ENCODE results near the gene SAMD4B.
A peak's percentile ranks its signal among the peaks of the same experiment; 100 is the strongest.

Gene SAMD4B

DNA sequence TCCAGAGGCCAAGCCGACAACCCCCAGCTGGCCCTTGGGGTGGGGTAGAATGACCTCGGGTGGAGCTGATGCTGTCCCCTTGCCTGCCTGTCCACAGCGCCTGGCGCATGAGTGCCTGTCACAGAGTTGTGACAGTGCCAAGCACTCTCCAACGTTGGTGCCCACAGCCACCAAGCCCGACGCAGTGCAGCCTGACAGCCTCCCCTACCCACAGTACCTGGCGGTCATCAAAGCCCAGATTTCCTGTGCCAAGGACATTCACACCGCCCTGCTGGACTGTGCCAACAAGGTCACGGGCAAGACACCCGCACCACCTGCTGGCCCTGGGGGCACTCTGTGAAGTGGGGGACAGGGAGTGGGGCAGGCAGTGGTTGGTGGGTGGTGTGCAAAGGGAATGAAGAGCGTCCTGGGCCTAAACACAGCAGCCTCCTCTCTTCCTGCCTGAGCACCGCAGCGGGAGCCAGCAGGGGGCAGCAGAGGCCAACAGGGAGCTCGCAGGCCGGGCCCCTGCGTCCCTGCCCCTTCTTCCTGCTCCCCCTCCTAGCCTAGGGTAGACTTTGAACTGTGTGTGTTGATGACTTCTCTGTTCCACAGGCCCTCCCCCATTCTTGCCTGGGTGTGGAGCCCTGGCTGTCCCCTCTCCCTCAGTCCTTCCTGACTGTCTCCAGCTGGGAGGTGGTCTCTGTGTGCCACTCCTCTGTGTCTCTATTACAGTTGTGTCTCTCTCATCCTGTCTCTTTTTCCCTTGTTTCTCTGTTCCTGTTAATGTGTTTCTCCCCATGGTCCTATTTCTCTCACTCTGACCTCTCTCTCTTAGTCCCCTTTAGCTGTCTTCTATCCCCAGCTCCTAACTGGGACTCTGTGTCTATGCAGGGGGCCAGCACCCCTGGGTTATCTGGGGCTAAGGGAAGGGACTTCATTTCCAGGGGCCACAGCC is 55.4 kb downstream of the SAMD4B start:
- DNase-seq: peak; percentile 57

GRCh38 chr19:39398297-39398864 is 56.2 kb downstream of the SAMD4B start:
- no peak for DNase-seq

DNA sequence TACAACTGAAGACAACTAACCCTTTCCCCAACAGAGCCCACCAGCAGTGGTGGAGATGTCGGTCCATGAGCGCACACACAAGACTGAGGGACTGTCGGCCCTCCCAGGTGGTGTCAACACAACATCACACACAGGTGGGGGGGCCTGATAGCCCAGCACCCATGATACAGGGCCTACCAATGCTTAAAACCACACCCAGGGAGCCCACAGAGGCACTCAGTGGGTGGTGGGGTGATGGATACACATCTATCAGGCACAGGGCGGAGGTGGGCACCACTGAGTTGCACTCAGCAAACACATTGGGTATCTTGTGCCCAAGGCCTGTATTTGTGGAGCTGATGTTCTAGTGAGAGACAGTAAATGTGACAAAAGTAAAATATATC is 57.4 kb downstream of the SAMD4B start:
- no peak for DNase-seq

- DNase-seq: no peak
These were observed 57.8 kb downstream of the SAMD4B start for GRCh38 chr19:39400061-39400460.

DNA sequence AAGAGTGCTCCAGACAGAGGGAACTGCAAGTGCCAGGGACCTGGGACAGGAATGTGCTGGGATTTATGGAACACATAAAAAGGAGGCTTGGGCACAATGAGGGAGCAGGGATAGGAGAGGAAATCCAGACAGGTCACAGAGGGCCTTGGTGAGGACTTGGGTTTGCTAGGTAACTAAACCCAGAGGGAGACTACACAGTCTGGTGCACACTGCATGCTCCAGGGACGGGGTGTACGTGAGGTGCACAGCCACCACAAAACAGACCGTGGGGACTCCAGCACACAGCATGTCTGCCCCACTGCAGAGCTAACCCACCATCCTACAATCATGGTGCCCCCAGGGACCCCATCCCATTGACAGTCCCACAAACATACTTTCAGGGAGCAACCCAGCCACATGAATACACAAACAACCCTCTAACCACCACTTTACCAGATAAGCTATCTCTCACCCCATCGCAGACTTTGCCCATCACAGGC is 58.9 kb downstream of the SAMD4B start:
- no peak for DNase-seq

DNA sequence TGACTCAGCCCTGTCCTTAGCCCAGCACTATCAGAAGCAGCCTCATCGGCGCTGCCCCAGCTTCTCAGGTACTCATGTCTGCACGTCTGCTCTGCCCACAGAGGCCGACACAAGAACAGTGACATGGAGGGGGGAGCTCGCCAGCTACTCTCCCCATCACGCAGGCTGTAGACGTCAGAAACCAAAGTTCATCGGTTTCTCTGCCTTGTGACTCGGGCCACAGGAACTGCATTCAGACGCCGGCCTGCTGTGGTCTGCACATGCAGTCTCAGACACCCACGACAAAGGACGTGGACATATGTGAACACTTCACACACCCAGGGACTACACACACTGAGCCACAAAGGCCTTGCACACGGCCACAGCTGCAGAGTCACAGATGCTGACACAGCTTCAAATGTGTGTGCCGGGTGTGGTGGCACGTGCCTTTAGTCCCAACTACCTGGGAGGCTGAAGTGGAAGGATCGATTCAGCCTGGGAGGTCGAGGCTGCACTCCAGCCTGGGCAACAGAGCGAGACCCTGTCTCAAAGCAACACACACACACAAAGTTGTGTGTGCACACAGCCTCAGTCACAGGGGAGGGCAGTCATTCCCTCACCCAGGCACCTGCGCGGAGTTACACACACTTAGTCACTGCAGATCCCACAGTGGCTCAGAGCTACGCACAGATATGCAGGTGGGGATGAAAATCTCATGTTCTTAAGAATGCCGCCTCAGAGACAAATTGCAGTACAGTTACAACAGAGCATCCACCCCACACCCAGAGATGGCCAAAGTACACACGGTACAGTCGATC is 59.5 kb downstream of the SAMD4B start:
- DNase-seq: no peak

DNA sequence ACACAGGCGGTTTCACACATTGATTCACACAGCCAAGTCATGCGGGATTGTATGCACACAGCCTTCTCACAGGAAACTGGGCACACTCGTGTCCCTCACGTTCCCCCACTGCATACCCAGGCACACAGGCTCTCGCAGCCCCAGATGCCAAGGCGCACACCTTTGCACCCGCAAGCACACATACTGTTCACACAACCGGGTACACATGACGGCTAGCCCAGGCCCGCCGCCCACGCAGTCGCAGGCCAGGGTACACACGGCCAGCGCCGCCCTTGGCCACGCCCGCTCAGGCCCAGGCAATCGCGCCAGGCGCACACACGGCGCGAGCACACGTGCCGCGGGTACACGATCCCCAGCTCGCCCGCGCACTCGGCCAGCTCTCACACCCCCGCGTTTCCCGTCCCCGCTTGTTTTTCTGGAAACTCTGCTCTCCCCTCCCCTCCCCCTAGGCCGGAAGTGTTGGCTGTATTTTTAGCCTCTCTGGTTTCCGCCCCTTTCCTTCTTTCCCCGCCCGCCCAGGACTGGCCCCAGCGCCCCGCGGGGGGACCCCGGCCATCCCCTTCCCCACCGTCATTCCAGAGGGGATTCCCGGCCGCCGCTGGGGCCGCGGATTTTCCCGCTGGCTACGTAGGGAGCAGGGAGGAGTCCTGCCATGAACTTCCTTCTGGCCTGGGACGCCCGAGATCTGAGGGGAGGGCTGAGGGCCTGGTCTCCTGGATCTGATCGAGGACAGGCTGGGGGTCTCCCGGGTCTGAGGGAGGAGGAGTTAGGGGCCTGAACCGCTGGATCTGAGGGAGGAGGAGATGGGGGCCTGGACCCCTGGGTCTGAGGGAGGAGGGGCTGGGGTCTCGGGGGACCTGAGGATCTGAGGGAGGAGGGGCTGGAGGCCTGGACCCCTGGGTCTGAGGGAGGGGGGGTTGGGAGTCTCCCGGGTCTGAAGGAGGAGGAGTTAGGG is 60.4 kb downstream of the SAMD4B start:
- DNase-seq: peak; percentile 48

DNA sequence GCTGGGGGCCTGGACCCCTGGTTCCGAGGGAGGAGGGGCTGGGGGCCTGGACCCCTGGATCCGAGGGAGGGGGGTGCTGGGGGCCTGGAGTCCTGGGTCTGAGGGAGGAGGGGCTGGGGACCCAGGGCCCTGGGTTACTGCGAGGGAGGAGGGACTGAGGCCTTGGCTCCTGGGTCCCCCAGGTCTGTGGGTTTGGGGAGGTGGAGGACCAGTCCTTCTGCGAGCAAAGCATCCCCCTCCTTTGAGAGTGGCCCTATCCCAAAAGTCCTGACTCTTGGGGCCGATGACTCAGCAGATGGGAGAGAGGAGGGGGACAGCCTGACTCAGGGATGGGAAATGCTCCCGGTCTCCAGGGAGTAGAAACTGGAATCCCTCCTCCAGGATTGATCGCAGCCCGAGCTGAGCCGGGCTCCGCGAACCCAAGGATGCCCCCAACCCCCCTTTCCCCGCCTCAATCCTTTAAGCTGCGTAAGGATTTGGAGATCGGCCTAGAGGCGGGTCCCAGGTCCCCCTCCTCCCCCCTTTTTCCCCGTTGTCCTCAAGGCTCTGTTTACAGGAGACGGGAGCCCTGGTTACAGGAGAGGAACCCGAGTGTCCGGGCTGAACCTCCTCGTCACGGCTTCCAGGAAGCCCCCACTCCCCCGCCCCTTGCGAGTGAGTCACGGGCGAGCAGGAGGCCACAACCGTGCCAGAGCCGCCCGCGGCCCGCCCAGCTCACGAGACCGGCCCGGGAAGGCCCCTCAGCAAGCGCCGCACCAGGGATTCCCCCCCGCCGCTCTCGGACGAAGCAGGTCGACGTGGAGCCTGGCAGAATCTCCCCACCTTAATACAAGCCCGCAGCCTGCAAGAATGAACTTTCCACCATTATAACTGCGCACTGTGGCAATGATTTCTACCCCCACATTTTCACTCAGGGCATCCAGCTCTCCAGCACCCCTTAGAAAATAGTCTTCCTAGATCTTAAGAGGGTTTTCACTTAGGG is 61.4 kb downstream of the SAMD4B start:
- no peak for DNase-seq

DNA sequence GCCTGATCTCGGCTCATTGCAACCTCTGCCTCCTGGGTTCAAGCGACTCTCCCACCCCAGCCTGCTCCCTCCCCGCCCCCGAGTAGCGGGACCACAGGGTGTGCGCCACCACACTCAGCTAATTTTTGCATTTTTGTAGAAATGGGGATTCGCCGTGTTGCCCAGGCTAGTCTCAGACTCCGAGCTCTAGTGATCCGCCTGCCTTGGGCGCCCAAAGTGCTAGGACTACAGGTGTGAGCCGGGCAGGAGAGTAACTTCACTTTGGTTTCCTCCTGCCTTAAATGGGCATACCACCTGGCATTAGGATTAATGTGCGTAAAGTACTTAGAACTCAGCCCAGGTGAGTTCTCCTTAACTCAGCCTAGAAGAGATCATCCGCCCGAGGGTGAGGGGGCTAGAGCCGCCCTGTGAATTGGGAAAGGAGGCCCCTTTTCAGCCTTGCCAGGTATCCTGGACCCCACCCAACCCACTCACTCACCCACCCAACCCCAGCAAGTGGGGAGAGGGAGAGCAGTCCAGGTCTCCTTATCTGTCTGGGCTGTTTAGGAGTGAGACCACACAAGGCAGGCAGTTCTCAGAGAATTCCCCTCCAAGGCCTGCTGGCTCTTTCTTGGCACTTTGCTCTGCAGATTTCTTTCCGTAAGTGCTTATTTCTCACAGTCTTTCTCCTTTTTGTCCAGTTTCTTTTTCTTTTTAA is 63.2 kb downstream of the SAMD4B start:
- no peak for DNase-seq

GRCh38 chr19:39405958-39406655 is 63.9 kb downstream of the SAMD4B start:
- no peak for DNase-seq

DNA sequence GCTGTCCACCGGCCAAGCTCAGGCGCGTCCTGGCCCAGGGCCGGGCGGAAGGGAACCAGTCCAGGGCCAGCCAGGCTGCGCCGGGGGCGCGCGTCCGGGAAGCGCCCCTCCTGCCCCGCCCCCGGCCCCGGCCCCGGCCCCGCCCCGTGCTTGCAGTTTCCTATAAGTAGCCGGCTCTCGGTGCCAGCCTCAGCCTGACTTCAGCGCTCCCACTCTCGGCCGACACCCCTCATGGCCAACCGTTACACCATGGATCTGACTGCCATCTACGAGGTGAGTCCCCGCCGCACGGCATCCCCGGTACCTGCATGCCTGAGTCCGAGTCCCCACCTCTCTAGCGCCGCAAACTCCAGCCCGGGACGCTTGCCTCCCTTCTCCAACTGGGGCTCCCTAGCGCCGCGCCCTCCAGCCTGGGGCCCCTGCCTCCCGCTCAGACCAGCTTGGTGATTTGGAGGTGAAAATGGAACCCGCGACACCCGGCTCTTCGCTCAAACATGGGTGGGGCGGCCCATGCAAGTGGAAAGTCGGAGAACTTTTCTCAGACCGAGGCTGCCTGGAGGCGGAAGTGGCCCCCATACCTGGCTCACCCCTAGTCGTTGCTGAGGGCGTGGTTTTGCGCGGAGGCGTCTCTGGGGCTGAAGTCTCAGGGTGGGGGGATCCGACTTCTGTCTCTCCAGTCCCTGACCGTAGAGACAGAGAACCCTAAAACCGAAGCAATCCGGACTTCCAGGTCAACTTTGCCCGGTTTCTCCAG is 64.6 kb downstream of the SAMD4B start, which contains the start of gene ZFP36:
TSS of gene ZFP36 (plus strand) at position 192 of the 754 bp plus-strand sequence. CDS start at position 250, 58 bp downstream.
- no peak for DNase-seq

GRCh38 chr19:39407410-39407659 is 65.1 kb downstream of the SAMD4B start:
- DNase-seq: no peak

DNA sequence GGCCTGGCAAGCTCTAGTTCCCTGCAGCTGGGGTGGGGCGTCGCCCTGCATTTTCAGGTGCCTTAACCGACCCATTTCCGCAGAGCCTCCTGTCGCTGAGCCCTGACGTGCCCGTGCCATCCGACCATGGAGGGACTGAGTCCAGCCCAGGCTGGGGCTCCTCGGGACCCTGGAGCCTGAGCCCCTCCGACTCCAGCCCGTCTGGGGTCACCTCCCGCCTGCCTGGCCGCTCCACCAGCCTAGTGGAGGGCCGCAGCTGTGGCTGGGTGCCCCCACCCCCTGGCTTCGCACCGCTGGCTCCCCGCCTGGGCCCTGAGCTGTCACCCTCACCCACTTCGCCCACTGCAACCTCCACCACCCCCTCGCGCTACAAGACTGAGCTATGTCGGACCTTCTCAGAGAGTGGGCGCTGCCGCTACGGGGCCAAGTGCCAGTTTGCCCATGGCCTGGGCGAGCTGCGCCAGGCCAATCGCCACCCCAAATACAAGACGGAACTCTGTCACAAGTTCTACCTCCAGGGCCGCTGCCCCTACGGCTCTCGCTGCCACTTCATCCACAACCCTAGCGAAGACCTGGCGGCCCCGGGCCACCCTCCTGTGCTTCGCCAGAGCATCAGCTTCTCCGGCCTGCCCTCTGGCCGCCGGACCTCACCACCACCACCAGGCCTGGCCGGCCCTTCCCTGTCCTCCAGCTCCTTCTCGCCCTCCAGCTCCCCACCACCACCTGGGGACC is 65.6 kb downstream of the SAMD4B start:
- no peak for DNase-seq

GRCh38 chr19:39408392-39409207 is 66.4 kb downstream of the SAMD4B start:
- DNase-seq: peak; percentile 40

- DNase-seq: peak; percentile 83
These were observed 67.2 kb downstream of the SAMD4B start for GRCh38 chr19:39409208-39410016.

DNA sequence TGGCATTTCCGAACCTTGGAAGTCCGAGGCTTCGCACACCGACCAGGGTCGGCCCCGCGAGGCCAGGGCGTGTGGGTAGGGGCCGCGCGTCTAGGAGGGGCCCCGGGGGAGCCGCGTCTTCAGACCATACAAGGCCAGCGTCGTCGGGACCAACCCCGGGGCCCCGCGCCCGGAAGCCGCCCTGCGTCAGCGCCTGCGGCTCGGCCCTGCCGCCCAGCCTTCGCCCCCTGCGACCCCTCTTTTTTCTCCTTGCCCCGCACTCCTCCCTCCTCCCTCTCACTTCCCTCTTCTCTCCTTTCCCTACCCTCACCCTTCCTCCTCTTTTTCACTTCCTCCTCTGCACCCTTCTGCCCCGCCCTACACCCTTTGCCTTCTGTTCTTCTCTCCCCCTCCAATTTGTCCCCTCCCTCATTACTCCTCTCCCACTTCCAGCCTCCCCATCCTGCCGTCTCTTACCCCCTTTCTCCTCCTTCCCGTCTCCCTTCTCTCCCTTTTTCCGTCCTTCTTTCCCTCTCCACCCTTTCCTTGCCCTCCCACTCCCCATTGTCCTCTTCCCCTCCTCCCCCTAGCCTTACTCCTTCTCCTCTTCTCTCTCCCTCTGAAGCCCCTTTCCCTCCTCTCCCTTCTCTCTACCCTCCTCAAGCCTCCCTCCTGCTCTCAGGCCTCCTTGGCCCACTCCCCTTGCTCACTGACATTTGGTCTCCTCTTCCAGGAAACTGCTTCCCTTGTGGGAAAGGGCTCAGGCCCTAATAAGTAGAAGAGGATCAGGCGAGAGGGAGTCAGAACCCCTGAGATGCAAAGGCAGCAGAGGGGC is 68.0 kb downstream of the SAMD4B start:
- DNase-seq: peak; percentile 22

Measured in NCI-H2029 treated with DMSO at 0.1 percent for 48 hours (cell line).